Caco-2 (cell line): Measurements from ENCODE around the gene AKT1. TPM values are rescaled to one million over a fixed set of nuclear protein-coding genes. Genes with fewer than 3 reads are reported as not detected.
A peak's percentile ranks its signal among the peaks of the same experiment; 100 is the strongest.

ENCODE experiments used
- BruUV-seq: library from RNA; stranded (reverse); fragments of 400-500 nt; replicated peaks from 2 replicates; lab custom pipeline; 2021; lab: Mats Ljungman, UMichigan
- CTCF ChIA-PET: fragments of 300-600 bp; sonication (Branson Sonifier 250); formaldehyde crosslinking; loops from one replicate; lab custom pipeline; 2022; ENCODE audit warnings: antibody characterized with exemption; lab: Charles Lee
- POLR2A ChIA-PET: fragments of 300-600 bp; sonication (Branson Sonifier 250); formaldehyde crosslinking; loops from one replicate; lab custom pipeline; 2022; ENCODE audit warnings: antibody characterized with exemption; lab: Charles Lee
- DNase-seq, 2 experiments: peaks; one replicate each; pipeline versions ENCODE4 v3.0.0 to v3.0.0-alpha.2; 2020 to 2022
- H3K27me3 ChIP-seq: replicated peaks from 2 replicates; pipeline ENCODE4 v1.6.0; 2011; ENCODE audit warnings: low read length; ENCODE audit not compliant: control insufficient read depth, insufficient read depth
- H3K36me3 ChIP-seq: 2 replicates; pipeline ENCODE4 v1.5.1; 2011; ENCODE audit warnings: low read length; ENCODE audit not compliant: control insufficient read depth, insufficient read depth
- H3K4me1 ChIP-seq: fragments of 250-450 bp; sonication (Bioruptor Pico); 2 replicates; pipeline ENCODE4 v1.5.1; 2020; ENCODE audit warnings: mild to moderate bottlenecking
- H3K4me3 ChIP-seq: 2 replicates; pipeline ENCODE4 v1.5.1; 2011; ENCODE audit warnings: low read depth, mild to moderate bottlenecking, control low read depth, low read length
- H3K9me3 ChIP-seq: fragments of 250-450 bp; sonication (Bioruptor Pico); 2 replicates; pipeline ENCODE4 v1.5.1; 2020; ENCODE audit warnings: mild to moderate bottlenecking, moderate library complexity
- H3K27ac Mint-ChIP-seq: one replicate; pipeline ENCODE4 v1.8.0; 2022; ENCODE audit warnings: mixed read lengths; ENCODE audit not compliant: unreplicated experiment
- H3K27me3 Mint-ChIP-seq: one replicate; pipeline ENCODE4 v1.8.0; 2022; ENCODE audit warnings: mixed read lengths; ENCODE audit not compliant: insufficient read depth, unreplicated experiment
- H3K36me3 Mint-ChIP-seq: one replicate; pipeline ENCODE4 v1.8.0; 2022; ENCODE audit warnings: mild to moderate bottlenecking, mixed read lengths; ENCODE audit not compliant: insufficient read depth, unreplicated experiment
- H3K4me1 Mint-ChIP-seq: one replicate; pipeline ENCODE4 v1.8.0; 2022; ENCODE audit warnings: low read depth, mixed read lengths; ENCODE audit not compliant: unreplicated experiment
- H3K4me3 Mint-ChIP-seq: one replicate; pipeline ENCODE4 v1.8.0; 2022; ENCODE audit warnings: mild to moderate bottlenecking, moderate library complexity, mixed read lengths; ENCODE audit not compliant: unreplicated experiment
- H3K9me3 Mint-ChIP-seq: one replicate; pipeline ENCODE4 v1.8.0; 2022; ENCODE audit warnings: mixed read lengths; ENCODE audit not compliant: unreplicated experiment
- intact Hi-C: fragments of 100-400 bp; cut with micrococcal nuclease; formaldehyde crosslinking; loops from one replicate; pipeline ENCODE4 v1.10.0; 2022; ENCODE audit not compliant: unreplicated experiment
- total RNA-seq: library from RNA; stranded (reverse); gene quantifications from 2 replicates; pipeline ENCODE4 v1.2.3, GENCODE V29; 2022
- TF ChIP-seq, protein P1 (sequence below), 2 experiments: fragments of 200-600 bp in 1 of 2; IDR thresholded peaks; 1 replicate in 1 of 2; 2 replicates in 1 of 2; pipeline versions ENCODE4 v1.5.1 to v1.8.0; 2011 to 2022; ENCODE audit warnings: antibody characterized with exemption in 1 of 2, control low read depth in 1 of 2, inconsistent platforms in 1 of 2, low read depth in 1 of 2, low read length in 1 of 2, mild to moderate bottlenecking in 1 of 2, moderate library complexity in 1 of 2; ENCODE audit not compliant: insufficient read depth in 1 of 2, severe bottlenecking in 1 of 2, unreplicated experiment in 1 of 2

The AKT1 gene
- total RNA-seq, 1 experiment from 2014 or later: 110 TPM

DNA sequence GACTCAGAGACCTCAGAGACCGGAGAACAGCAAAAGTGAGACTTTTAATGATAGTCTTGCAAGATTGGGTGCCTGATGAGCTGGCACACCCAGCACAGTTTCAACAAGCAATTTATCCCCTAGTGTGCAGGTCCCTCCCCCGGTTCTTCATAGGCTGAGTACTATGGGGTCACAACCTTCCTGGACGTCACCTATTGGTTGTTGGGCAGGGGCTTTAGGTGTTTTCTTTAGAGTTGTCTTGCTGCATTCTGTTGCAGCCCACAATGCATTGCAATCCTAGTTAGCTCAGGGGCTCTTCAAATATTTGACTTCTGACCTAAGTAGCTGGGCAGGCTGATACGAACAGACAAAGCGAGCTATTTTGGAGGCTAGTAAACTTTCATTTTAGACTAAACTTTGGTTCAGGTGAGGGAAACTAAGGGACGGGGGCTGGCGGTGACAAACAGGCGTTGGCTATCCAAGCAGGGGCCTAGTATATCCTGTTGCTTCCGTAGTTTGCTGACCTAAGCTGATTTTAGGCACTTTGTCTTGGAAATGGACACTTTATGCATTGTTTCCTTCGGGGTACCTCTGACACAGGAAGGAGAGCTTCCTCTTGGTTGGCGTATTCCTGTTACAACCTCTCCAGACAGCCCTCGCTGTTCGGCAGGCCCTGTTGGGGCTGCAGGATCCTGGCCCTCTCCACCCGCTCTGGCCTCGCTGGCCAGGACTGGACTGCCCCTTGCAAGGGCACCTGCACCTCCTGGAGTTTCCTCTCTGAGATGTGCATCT lies 28.5 kb downstream of the AKT1 start:
- Mint-ChIP-seq H3K27ac (peak overlapping the region; percentile 72), H3K36me3 (peaks cover 44% of the 10 kb centered on the region), H3K9me3 (no peaks in the 10 kb centered on the region), H3K4me3 (peak overlapping the region; percentile 74), H3K27me3 (no peaks in the 10 kb centered on the region), H3K4me1 (peaks cover 13% of the 10 kb centered on the region)
- BruUV-seq: TSS peak; percentile 89
- DNase-seq: peak; percentile 76 to 82
- H3K4me3 ChIP-seq: peak overlapping the region; percentile 28
- H3K4me1 ChIP-seq: peaks cover 18% of the 10 kb centered on the region
- TF ChIP-seq, protein P1, sequence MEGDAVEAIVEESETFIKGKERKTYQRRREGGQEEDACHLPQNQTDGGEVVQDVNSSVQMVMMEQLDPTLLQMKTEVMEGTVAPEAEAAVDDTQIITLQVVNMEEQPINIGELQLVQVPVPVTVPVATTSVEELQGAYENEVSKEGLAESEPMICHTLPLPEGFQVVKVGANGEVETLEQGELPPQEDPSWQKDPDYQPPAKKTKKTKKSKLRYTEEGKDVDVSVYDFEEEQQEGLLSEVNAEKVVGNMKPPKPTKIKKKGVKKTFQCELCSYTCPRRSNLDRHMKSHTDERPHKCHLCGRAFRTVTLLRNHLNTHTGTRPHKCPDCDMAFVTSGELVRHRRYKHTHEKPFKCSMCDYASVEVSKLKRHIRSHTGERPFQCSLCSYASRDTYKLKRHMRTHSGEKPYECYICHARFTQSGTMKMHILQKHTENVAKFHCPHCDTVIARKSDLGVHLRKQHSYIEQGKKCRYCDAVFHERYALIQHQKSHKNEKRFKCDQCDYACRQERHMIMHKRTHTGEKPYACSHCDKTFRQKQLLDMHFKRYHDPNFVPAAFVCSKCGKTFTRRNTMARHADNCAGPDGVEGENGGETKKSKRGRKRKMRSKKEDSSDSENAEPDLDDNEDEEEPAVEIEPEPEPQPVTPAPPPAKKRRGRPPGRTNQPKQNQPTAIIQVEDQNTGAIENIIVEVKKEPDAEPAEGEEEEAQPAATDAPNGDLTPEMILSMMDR (IDR thresholded peaks at IDR 0.05; ENCODE audit: insufficient read depth in 1 of 2, low read depth in 1 of 2, low read length in 1 of 2, severe bottlenecking in 1 of 2, unreplicated experiment in 1 of 2): no peak
- intact Hi-C loops: loop anchor here (2.0 kb wide), 1 partner anchor 14 kb away; the partner anchor contains the start of gene SIVA1
- CTCF ChIA-PET: interaction anchor here (0.8 to 1.0 kb wide), 2 partner anchors 15 to 59 kb away, joined by 3 read pairs; no protein-coding TSS in a partner anchor
- H3K9me3 ChIP-seq: no peaks in the 10 kb centered on the region; the same call in 1 of the 2 replicates
- peaks cover 7% of the 10 kb centered on the region for H3K36me3 ChIP-seq
- H3K27me3 ChIP-seq: no peaks in the 10 kb centered on the region
- POLR2A ChIA-PET: interaction anchor here (0.6 to 2.4 kb wide), 4 partner anchors 14 to 221 kb away, joined by 3 to 14 read pairs (median 6); partner anchors contain the start of gene SIVA1

DNA sequence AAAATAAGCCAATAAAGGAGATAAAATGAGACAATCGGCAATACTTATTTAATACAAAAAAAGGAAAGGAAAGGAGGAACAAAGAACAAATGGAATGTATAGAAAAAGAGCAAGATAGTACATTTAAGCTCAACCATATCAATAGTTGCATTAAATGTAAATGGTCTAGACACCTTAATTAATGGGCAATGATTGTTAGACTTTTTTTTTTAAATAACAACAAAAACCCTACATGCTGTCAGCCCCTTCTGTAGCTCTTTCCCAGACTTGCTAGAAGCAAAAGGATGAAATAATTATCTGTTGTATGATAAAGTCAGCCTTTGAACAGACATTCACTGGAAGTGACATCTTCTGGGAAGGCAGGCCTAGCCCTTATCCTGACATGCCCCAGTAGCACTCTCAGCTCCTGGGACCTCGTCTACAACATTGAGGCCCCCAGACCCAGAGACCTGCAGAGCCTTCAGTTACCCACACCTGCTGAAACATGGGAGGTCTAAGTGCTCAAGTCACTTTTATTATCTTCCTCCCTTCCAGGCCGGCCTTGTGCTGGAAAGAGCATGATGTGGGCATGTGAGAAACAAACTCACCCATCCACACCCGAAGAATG lies 29.2 kb downstream of the AKT1 start:
- DNase-seq: no peak
- peaks cover 4% of the 10 kb centered on the region; the same call in 1 of the 2 replicates for H3K36me3 ChIP-seq
- Mint-ChIP-seq H3K27me3 (no peaks in the 10 kb centered on the region), H3K9me3 (no peaks in the 10 kb centered on the region), H3K4me1 (peaks cover 13% of the 10 kb centered on the region), H3K4me3 (peak overlapping the region; percentile 74), H3K36me3 (peaks cover 43% of the 10 kb centered on the region), H3K27ac (peak overlapping the region; percentile 72)
- no peaks in the 10 kb centered on the region for H3K27me3 ChIP-seq
- peaks cover 18% of the 10 kb centered on the region for H3K4me1 ChIP-seq
- ChIA-PET POLR2A (interaction anchor here (0.6 to 2.4 kb wide), 3 partner anchors 14 to 60 kb away, joined by 3 to 14 read pairs (median 6); partner anchors contain the start of gene SIVA1), CTCF (interaction anchor here (1.0 kb wide), 1 partner anchor 14 kb away, joined by 3 read pairs; no protein-coding TSS in a partner anchor)
- no peaks in the 10 kb centered on the region; the same call in 1 of the 2 replicates for H3K9me3 ChIP-seq
- TSS peak; percentile 84 for BruUV-seq
- peak overlapping the region; percentile 28 for H3K4me3 ChIP-seq
- TF ChIP-seq, protein P1 (IDR thresholded peaks at IDR 0.05; ENCODE audit: insufficient read depth in 1 of 2, low read depth in 1 of 2, low read length in 1 of 2, severe bottlenecking in 1 of 2, unreplicated experiment in 1 of 2): no peak
- intact Hi-C loops: loop anchor here (2.0 kb wide), 1 partner anchor 14 kb away; the partner anchor contains the start of gene SIVA1

DNA sequence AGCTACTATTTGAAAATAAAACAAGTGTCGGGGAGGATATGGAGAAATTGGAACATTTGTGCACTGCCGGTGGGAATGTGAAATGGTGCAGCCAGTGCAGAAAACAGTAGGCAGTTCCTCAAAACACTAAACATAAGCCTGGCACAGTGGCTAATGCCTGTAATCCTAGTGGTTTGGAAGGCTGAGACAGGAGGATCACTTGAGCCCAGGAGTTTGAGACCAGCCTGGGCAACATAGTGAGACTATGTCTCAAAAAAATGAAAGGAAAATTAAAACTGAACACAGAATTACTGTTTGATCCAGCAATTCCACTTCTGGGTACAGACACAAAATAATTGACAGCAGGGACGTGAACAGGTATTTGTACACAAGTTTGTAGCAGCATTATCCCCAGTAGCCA lies 30.0 kb downstream of the AKT1 start:
- Mint-ChIP-seq H3K27me3 (no peaks in the 10 kb centered on the region), H3K36me3 (peaks cover 43% of the 10 kb centered on the region), H3K4me3 (peak overlapping the region; percentile 74), H3K9me3 (no peaks in the 10 kb centered on the region), H3K4me1 (peaks cover 13% of the 10 kb centered on the region), H3K27ac (no peak overlapping the region)
- intact Hi-C loops: no loop called here
- TF ChIP-seq, protein P1 (IDR thresholded peaks at IDR 0.05; ENCODE audit: insufficient read depth in 1 of 2, low read depth in 1 of 2, low read length in 1 of 2, severe bottlenecking in 1 of 2, unreplicated experiment in 1 of 2): no peak
- H3K9me3 ChIP-seq: no peaks in the 10 kb centered on the region
- no peaks in the 10 kb centered on the region for H3K27me3 ChIP-seq
- peaks cover 18% of the 10 kb centered on the region for H3K4me1 ChIP-seq
- peak overlapping the region; percentile 28; the same call in 1 of the 2 replicates for H3K4me3 ChIP-seq
- ChIA-PET CTCF (no interaction called here), POLR2A (interaction anchor here (2.4 kb wide), 1 partner anchor 13 kb away, joined by 14 read pairs; the partner anchor contains the start of gene SIVA1)
- no peak for DNase-seq
- BruUV-seq: no TSS peak
- H3K36me3 ChIP-seq: no peaks in the 10 kb centered on the region
